GM21576 (cell line): Measurements from ENCODE around the gene CCDC93.
"Not testable (repeated sequence)": the region's sequence is repeated elsewhere in the genome, so short reads cannot be mapped to it uniquely, and the experiment has no call there.

Experiments used
- ATAC-seq: cut with Tn5 transposase; IDR thresholded peaks from one replicate; pipeline ENCODE4 v1.9.1; 2021; ENCODE audit warnings: mild to moderate bottlenecking, moderate library complexity; ENCODE audit not compliant: unreplicated experiment

Gene CCDC93

DNA sequence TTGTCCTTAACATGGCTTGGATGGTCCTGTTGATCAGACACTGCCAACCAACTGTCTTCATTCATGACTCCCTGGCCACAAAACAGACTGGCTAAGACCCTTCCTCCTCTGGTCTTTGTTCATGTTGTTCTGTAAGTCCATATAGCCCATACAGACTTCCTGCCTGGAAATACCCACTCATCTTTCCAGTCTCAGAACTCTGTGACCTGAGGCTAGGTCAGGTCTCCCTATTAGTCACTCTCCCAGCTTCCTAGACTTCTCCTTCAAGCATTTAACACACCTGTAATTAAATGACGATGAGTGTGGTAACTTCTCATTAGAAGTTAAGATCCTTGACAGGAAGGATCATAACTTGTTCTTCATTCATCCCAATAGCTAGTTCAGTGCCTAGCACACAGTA lies 56.3 kb downstream of the CCDC93 start:
- ATAC-seq: no peak

DNA sequence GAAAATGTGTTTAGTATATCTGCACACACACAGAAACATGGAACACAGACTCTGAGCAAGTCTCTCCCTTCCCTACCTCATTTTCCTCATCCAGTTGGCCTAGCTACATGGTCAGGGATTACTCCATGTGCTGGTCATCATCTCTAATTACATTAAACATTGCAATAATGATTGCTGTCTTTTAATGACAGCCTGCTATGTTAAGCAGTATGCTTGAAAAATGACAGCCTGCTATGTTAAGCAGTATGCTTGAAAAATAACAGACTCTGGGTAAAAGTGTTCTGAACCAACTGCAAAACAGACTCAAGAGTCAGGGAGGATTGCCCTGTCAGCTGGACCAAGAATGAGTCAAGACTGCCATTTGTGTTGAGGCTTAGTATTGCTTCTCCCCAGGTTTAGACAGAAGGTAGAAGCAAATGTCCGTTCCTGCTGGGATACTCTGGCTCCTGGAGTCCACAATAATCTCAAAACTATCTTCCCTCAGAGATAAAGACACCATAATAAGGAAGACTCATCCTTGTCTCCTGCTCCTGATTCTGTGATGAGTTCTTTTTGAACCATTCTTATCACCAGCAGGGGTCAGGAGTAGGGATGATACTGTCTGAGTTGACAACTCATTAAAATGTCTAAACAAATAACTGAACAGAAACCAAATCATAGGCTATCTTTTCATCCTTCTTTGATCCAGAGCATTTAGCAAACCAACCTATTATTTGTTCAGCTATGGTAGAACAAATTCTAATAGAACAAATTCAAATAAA lies 57.7 kb downstream of the CCDC93 start:
- no peak for ATAC-seq

DNA sequence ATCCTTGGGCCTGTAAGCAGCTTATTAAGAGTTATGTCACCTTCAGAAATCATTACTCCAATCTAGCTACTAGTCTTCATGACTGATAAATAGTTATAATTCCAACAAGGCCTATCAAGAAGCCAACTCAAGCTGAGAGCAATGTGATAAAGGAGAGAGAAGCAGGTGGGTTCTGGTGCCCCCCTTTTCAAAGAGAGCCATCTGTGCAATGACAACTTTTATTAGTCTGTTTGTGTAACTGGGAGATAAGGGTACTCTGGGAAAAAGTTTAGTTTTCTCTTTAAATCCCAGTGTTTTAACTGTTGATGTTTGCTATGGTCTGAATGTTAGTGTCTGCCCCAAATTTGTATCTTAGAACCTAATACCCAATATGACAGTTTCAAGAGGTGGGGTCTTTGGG lies 60.6 kb downstream of the CCDC93 start:
- ATAC-seq: no peak

DNA sequence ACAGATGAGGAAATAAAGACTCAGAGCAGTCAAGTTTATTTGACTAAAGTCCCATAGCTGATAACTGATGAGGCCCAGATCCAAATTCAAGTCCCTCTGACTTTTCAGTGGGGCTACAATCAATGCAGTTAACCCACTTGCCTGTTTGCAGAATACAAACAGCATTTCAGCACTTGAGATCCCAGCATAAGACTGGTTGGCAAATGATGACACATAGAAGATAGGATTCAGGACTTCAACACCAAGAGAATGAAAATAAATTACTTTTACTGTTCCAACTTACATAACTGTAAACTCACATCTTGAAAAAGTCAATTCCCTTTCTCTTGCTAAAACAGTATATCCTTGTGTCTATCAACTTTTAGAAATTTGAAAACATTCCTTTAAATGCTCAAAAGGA lies 61.2 kb downstream of the CCDC93 start:
- ATAC-seq: no peak

DNA sequence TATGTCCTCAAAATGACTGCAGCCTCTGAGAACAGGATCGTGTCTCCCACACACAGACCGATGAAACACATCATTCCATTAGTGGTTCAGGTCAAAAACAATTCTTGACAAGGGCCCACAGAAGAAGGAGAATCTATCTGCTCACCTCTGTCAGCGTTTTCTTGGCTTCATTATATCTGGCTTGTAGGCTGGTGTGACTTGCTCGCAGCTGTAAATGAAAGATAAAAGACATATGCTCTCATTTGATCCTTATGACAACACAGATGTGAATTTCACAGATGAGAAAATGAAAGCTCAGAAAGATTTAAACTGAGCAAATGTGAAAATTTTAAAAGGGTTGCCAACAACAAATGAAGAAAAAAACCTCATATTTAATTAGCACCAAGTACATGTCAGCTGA lies 61.6 kb downstream of the CCDC93 start:
- ATAC-seq: no peak

DNA sequence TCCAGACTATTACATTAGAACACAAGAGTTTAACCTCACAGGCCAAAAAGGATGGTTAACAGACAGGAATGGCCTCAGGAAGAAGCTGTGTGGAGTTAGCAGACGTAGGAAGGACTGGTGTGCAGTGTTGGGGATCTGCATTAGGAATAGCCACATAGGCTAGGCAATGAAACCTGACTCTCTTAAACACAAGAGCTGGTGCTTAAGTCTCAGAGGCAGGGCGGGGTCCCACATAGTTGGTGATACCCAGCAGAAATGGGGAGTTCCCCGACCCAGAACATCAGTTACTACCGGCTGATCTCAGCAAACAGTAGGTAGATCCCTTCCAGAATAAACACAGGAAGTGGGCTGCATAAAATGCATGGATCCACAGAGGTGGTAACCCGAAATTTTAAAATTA lies 64.1 kb downstream of the CCDC93 start:
- ATAC-seq: no peak

DNA sequence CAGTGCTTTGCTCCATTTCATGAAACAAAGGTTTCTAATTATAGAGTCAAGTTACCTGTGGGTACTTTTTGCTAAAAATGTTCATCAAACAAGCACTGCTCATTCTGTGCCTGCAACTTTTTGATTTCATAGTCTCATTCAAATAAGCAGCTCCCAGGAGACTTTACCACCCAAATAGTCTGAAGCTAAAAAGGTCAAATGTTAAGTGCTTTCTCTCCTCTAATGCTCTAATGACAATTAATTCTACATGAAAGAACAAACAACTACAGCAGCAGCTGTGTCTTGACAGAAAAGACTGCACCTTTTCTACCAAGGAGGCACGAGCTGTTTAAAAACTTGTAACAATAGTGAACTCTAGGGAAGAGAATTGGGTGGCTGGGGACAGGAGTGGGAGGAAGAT lies 65.3 kb downstream of the CCDC93 start:
- ATAC-seq: no peak

DNA sequence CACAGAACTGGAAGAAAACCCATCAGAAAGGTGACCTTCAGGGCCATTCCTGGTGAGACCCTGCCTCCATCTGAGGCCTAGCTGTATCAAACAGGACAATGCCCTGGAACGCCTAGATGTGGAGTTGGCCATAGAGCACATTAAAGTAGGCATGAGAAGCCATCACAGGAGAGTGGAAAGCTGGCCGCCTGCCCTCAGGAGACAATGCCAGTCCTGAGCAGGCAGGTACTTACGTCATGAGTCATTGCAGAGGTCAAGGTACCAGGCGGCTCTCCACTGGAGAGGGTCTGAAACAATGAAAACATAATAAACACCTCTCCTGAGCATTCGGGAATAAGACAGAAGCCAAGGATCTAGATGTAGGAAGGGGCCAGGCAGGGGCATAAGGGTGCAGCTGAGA lies 68.6 kb downstream of the CCDC93 start:
- ATAC-seq: no peak

DNA sequence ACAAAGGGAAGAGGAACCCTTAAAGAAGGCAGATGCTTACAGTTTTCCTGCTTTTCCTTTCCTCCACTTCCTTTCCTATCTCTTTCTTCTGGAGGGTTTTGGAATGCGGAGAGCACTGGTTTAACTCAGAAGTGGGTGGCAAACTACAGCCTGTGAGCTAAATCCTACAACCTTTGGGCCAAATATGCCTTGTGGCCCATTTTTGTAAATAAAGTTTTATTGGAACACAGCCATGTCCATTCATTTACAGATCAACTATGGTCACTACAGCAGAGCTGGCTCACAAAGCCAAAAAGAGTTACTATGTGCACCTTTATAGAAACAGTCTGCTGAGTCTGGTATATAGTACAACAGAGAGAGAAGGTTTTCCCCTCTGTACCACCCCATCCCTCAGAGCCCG lies 69.1 kb downstream of the CCDC93 start:
- ATAC-seq: no peak

DNA sequence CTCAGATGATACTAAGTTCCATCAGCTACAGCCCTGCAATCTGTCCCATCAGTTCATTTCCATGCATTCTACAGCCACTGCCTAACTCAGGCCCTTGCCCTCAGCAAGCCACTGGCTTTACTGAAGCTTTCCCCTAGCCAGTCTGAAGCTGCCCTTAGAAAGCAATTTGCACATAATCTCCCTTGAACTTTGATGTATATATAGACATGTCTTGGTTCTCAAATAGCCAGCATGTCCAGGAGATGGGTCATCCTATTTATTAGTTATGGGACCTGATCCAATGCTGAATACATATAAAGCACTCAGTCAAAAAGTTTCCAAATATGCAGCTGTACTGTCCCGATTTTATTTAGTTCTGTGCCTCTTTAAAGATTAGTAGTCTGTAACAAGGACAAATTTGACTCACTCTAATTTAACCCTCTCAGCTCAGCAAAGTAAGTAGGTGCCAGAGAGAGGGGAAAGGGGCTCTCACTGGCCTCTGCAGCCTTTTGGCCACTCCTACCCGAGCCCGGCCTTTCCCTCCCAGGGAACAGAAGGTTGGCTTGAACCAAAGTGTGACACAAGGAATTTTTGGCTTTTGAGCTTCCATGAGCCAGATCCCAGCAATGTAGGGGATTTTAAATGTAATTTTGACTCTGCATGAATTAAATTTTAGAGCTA lies 70.7 kb downstream of the CCDC93 start:
- no peak for ATAC-seq

DNA sequence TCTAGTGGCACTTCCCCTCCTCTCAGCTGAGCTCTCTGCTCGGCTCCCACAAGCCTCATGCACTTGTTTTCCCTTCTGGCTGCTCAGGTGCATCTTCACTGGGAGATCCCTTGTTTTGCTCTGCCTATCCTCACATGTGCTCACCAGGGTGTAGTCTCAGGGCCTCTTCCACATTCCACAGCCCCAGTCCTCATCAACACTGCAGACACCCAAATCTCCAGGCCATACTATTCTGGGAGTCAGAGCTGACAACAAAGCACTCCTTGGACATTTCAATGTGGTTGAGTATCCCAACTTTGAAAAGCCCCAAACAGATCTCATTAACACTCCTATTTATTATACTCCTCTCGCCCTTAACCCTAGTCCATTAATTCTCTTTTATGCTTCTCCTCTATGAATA lies 71.3 kb downstream of the CCDC93 start:
- ATAC-seq: no peak

DNA sequence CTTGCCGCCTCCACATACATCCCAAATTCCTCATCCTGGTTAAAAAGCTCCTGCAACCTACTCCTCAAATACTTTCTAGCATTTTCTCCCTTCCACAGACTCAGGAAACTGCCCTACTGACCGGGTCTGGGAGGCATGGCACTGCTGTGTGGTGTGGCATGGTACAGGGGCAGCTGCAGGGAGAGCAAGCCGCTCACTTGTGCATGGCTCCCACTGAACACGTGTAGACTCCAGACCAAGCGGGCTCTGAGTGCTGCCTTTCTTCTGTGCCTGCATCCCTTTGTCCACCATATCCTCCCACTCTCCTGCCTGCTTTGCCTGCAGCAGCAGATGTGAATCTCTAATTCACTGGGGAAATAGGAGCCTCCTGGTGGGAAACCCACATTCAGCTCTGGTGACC lies 72.2 kb downstream of the CCDC93 start:
- ATAC-seq: no peak

DNA sequence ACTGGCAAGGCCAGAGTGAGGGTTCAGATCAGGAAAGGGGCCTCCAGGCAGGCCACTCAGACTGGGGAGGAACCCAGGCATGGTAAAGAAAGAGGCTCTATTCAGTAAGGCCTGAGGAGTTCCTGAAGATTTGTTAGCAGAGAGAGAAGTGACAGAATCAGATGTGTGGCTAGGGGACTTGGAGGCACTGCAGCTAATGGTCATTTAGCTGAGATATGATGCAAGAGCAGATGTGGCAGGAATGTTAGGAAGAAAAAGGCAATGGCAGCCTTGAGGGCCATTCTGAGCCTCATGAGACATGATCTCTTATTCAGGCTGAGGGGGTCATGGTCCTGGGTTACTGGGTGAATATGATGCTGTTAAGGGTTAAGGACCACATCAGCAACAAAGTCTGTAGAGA lies 73.4 kb downstream of the CCDC93 start:
- ATAC-seq: no peak

DNA sequence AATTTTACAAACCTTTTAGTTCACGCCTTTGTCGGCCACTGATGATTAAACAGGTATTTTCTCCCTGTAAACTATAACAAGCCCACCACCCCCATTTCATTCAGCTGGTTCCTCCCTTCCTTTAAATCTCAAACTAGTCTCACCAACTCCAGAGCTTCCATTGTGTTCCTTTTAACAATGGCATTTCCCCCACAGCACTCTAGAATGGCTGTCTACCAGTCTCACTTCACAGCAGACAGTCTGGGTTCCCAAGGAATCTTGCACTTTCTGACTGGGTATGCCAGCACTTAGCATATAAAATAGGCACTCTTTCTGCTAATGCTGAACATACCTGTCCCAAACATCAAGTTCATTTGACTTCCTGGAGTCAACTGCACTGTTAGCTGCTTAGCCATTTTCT lies 75.3 kb downstream of the CCDC93 start:
- no peak for ATAC-seq

DNA sequence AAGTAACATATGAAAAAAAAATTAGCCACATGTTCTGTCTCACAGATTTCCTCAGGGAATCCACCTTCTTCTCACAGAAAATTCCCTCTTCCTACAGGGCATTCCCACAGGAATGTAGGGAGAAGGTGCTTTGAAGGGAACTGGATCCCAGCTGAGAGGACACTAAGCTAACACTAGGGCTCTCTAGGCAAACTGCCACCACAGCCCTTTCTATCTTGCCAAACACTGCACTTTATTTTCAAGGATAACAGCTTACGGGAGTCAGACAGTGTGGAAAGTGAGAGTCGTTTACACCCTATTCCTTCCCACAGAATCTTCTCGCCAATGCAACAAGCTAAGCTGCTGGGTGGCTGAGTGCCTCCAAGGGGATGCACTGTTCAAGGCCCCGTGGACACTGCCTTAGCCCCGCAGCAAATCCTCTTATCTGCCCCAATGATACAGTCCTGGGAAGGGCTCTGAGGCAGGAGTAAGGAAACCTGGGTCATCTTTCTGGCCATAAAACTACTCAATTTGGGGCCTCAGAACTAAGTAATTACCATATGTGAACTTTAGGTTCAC lies 76.9 kb downstream of the CCDC93 start:
- no peak for ATAC-seq

DNA sequence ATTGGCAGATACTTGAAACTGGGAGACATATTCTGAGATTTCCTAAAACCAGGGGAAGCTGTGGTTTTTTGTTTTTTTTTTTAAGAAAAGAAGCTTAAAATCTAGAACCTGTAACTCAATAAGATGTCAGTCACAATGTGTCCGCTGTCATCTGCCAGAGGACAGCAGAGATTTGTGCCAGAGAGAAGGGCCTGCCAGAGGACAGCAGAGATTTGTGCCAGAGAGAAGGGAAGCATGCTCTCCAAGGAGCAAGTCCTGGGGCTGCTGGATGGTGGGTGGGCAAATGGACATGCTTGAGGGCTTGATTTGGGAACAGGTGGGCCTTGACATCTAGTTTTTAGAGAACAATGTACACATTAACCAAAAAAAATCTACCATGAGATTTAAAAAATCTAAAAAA lies 77.9 kb downstream of the CCDC93 start:
- ATAC-seq: no peak

DNA sequence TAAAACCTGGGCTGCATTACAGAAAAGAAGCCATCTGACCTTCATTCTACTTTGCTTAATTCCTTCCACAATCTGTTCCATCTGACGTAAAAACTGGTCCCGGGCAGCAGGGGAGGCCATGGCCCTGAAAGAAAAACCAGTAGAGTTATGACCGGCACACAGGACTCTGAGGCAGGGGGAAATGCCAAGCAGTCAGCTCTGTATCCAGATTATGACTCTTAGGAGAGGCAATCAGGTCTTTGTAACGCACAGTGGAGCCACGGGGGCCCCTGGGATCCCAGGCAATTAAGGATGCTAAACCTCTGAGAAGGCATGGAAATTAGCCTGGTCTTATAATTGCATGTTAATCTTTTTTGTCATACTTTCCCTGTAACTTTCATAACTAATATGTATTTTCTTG lies 78.4 kb downstream of the CCDC93 start:
- no peak for ATAC-seq

DNA sequence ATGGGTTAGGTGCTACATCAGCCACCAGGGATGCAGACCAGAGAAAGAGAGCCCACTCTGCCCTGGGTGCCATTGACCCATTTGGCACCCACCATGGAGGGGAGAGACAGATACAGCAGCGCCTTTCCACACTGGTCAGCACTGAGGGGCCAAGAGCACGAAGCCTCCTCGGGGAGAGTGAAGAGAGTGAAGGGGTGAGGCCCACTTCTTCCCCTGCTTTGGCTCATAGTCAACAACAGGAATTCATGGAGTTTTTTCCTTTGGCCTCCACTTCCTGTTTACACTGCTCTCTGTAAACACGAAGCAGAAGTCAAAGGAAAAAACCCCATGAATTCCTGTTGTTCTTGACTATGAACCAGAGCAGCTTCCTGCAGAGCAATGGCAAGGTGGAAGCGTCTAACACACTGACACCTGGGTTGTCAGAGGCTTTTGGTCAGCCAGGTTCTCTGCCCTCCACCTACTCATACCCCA lies 80.0 kb downstream of the CCDC93 start:
- no peak for ATAC-seq

DNA sequence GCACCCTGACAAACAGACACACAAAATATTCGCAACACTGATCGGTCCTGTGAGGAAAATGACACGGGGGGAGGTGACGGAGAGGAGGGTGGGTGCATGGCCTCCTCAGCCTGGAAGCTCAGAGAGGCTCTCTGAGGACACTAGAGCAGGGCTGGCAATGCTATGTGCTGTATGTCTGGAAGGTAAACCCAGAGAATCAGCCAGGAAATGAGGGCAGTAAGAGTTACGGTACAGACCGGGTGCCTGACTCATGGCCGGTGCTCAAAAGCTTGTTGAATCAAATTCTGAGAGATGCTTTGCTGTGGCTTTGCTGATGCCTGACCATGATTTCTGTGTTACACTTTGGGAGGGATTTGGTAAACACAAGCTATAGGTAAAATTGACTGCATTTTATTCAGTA lies 81.9 kb downstream of the CCDC93 start:
- ATAC-seq: no peak

DNA sequence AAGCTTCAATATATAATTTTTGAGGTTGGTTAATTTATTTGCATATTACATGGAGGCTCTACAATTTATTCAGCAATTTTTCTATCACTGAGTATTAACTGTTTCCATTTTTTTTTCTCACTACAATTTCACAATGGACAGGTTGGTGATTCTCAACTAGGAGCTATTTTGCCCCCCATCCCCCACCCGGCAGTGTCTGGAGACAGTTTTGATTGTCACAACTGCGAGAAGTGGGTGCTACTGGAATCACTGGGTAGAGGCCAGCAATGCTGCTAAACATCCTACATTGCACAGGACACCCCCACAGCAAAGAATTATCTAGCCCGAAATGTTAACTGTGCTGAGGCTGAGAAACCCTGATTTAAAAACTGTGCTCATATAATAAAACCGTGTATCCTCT lies 82.6 kb downstream of the CCDC93 start:
- no peak for ATAC-seq

DNA sequence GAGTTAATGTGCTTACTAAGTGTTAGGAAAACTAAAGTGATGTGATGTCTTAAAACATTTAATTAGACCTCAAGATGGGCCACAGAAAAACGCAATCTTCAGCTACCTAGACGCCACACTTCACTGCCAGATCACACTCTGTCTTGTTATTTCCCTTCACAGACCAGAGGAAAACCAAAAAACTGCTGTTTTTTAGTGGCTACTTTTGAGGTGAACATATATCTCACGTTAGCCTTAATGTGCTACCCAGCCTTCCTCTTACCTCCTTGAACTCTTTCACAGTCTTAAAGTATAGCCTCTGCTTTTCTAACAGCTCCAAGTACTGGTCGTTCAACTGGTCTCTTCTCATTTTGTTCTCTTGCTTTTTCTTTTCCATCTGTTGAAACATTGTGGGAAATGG lies 83.1 kb downstream of the CCDC93 start:
- ATAC-seq: no peak

DNA sequence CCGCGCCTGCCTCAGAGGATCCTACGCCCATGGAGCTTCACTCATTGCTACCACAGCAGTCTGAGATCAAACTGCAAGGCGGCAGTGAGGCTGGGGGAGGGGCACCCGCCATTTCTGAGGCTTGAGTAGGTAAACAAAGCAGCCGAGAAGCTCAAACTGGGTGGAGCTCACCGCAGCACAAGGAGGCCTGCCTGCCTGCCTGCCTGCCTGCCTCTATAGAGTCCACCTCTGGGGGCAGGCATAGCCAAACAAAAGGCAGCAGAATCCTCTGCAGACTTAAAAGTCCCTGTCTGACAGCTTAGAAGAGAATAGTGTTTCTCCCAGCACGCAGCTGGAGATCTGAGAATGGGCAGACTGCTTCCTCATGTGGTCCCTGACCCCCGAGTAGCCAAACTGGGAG lies 90.4 kb downstream of the CCDC93 start:
- not testable (repeated sequence) for ATAC-seq
